Endodermal cell (in vitro differentiated cells): ENCODE results near the gene CNFN. TPM values are rescaled to one million over a fixed set of nuclear protein-coding genes. Genes with fewer than 3 reads are reported as not detected.

Source experiments
- DNase-seq: peaks from one replicate; pipeline ENCODE4 v3.0.0-alpha.2; 2017
- H3K27ac ChIP-seq: 2 replicates; pipeline ENCODE4 v1.5.1; 2013; ENCODE audit warnings: mild to moderate bottlenecking, low read depth, low read length, moderate library complexity
- H3K27me3 ChIP-seq: 2 replicates; pipeline ENCODE4 v1.6.1; 2013; ENCODE audit warnings: mild to moderate bottlenecking, low read length, moderate library complexity; ENCODE audit not compliant: insufficient read depth, control insufficient read depth, poor library complexity, severe bottlenecking
- H3K36me3 ChIP-seq: 2 replicates; pipeline ENCODE4 v1.7.0; 2013; ENCODE audit warnings: mild to moderate bottlenecking, low read length, moderate library complexity; ENCODE audit not compliant: control insufficient read depth, insufficient read depth
- H3K4me1 ChIP-seq: one replicate; pipeline ENCODE4 v1.7.0; 2013; ENCODE audit warnings: low read length; ENCODE audit not compliant: control insufficient read depth, insufficient read depth
- H3K4me3 ChIP-seq: 2 replicates; pipeline ENCODE4 v1.5.1; 2013; ENCODE audit warnings: mild to moderate bottlenecking, low read length, moderate library complexity
- H3K9ac ChIP-seq: 2 replicates; pipeline ENCODE4 v1.6.1; 2013; ENCODE audit warnings: mild to moderate bottlenecking, low read length, moderate library complexity; ENCODE audit not compliant: poor library complexity, severe bottlenecking; ENCODE audit errors: extremely low read depth
- H3K9me3 ChIP-seq: 2 replicates; pipeline ENCODE4 v1.6.1; 2013; ENCODE audit warnings: mild to moderate bottlenecking, low read length, moderate library complexity; ENCODE audit not compliant: control insufficient read depth
- H3K27ac Mint-ChIP-seq: 2 replicates; pipeline ENCODE4 v1.8.0; 2020; ENCODE audit warnings: mixed read lengths
- H3K27me3 Mint-ChIP-seq: 2 replicates; pipeline ENCODE4 v1.8.0; 2021; ENCODE audit warnings: mild to moderate bottlenecking, mixed read lengths; ENCODE audit not compliant: insufficient read depth
- H3K36me3 Mint-ChIP-seq: 2 replicates; pipeline ENCODE4 v1.8.0; 2020; ENCODE audit warnings: low read depth, mixed read lengths
- H3K4me1 Mint-ChIP-seq: 2 replicates; pipeline ENCODE4 v1.8.0; 2020; ENCODE audit warnings: mixed read lengths
- H3K4me3 Mint-ChIP-seq: 2 replicates; pipeline ENCODE4 v1.8.0; 2020; ENCODE audit warnings: mild to moderate bottlenecking, moderate library complexity, mixed read lengths
- H3K9me3 Mint-ChIP-seq: 2 replicates; pipeline ENCODE4 v1.8.0; 2020; ENCODE audit warnings: mild to moderate bottlenecking, mixed read lengths
- WGBS, 2 experiments: methylation state at CpG; one replicate each; pipeline versions ENCODE4 v1.1.5 to v1.1.7; 2013; ENCODE audit warnings: missing lambda C conversion rate in 2 of 2, mixed read lengths in 1 of 2; ENCODE audit not compliant: insufficient coverage in 1 of 2, insufficient read length in 1 of 2; 5-methylcytosine and 5-hydroxymethylcytosine counted together
- total RNA-seq, 2 donors: library from RNA; stranded (reverse); fragmentation: NEBNext Ultra II Directional in 1 of 2; extraction: Animal tissue kit (Norgen Biotek cat#: 25700) in 1 of 2; gene quantifications; 2 replicates in 1 of 2; 3 replicates in 1 of 2; pipeline ENCODE4 v1.2.1, GENCODE V29; 2021
- TF ChIP-seq, protein P1 (sequence below): fragments of 200-600 bp; sonication (generic); conservative IDR thresholded peaks from 2 replicates; pipeline ENCODE4 v1.5.0; 2021; ENCODE audit warnings: antibody characterized with exemption, mild to moderate bottlenecking

Gene CNFN
- total RNA-seq, 2 donors from 2014 or later = 5.0 to 6.6 TPM

DNA sequence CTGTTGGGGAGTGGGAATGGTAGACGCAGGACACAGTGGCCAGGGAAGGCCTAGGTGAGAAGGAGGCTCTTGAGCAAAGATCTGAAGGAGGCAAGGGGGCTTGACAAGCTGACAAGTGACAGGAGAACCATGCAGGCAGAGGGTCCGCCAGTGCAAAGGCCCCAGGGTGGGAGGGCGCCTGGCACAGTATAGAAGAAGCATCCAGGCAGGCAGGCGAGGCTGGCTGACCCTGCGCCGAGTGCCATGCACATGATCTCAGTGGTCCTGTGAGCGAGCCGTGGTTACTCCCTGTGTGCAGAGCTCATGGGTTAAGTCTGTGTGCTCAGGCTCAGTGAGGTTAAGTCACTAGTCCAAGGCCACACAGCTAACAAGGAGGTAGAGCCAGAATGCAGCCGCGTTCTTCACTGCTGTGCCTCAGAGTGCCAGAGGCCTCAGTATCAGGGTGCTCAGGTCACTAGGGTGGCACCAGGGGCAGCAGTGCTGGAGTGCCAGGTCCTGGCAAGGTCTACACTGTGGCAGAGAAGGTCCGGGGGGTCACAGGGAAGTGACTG, 15.2 kb downstream of the CNFN start:
- H3K4me1 Mint-ChIP-seq = peaks cover 3% of the 10 kb centered on the region
- Histone ChIP-seq H3K9ac (no peak overlapping the region), H3K27me3 (no peaks in the 10 kb centered on the region), H3K4me3 (no peak overlapping the region), H3K27ac (no peak overlapping the region), H3K36me3 (peaks cover 15% of the 10 kb centered on the region), H3K9me3 (no peaks in the 10 kb centered on the region), H3K4me1 (no peaks in the 10 kb centered on the region)
- no peak overlapping the region for H3K27ac Mint-ChIP-seq
- WGBS, 2 experiments = 94 to 95% methylated on average over 9 to 11 of the region's 11 CpGs
- TF ChIP-seq, protein P1, sequence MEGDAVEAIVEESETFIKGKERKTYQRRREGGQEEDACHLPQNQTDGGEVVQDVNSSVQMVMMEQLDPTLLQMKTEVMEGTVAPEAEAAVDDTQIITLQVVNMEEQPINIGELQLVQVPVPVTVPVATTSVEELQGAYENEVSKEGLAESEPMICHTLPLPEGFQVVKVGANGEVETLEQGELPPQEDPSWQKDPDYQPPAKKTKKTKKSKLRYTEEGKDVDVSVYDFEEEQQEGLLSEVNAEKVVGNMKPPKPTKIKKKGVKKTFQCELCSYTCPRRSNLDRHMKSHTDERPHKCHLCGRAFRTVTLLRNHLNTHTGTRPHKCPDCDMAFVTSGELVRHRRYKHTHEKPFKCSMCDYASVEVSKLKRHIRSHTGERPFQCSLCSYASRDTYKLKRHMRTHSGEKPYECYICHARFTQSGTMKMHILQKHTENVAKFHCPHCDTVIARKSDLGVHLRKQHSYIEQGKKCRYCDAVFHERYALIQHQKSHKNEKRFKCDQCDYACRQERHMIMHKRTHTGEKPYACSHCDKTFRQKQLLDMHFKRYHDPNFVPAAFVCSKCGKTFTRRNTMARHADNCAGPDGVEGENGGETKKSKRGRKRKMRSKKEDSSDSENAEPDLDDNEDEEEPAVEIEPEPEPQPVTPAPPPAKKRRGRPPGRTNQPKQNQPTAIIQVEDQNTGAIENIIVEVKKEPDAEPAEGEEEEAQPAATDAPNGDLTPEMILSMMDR = no peak
- no peak overlapping the region for H3K4me3 Mint-ChIP-seq
- peaks cover under 1% of the 10 kb centered on the region for H3K27me3 Mint-ChIP-seq
- peaks cover 31% of the 10 kb centered on the region for H3K36me3 Mint-ChIP-seq
- no peak for DNase-seq
- H3K9me3 Mint-ChIP-seq = no peaks in the 10 kb centered on the region

GRCh38 chr19:42370626-42371175, 19.4 kb downstream of the CNFN start:
- Mint-ChIP-seq H3K27ac (no peak overlapping the region), H3K4me1 (peaks cover 6% of the 10 kb centered on the region), H3K27me3 (no peaks in the 10 kb centered on the region), H3K36me3 (peaks cover 39% of the 10 kb centered on the region), H3K4me3 (no peak overlapping the region), H3K9me3 (peaks cover 3% of the 10 kb centered on the region)
- Histone ChIP-seq H3K36me3 (peaks cover 18% of the 10 kb centered on the region), H3K4me1 (peaks cover 4% of the 10 kb centered on the region), H3K9ac (no peak overlapping the region), H3K27me3 (no peaks in the 10 kb centered on the region), H3K4me3 (no peak overlapping the region), H3K9me3 (no peaks in the 10 kb centered on the region), H3K27ac (no peak overlapping the region)
- 95% methylated on average over 5 to 9 of the region's 12 CpGs for WGBS, 2 experiments
- DNase-seq = no peak
- TF ChIP-seq, protein P1 = no peak

GRCh38 chr19:42370068-42370520, 20.0 kb downstream of the CNFN start:
- TF ChIP-seq, protein P1 = peak; percentile 43
- peak; percentile 87 for DNase-seq
- peaks cover 4% of the 10 kb centered on the region for H3K4me1 ChIP-seq
- H3K36me3 Mint-ChIP-seq = peaks cover 37% of the 10 kb centered on the region
- no peak overlapping the region for H3K4me3 ChIP-seq
- 38 to 57% methylated on average over 6 to 9 of the region's 9 CpGs for WGBS, 2 experiments
- no peak overlapping the region for H3K27ac ChIP-seq
- H3K27me3 Mint-ChIP-seq = no peaks in the 10 kb centered on the region
- no peak overlapping the region for H3K9ac ChIP-seq
- peaks cover 18% of the 10 kb centered on the region for H3K36me3 ChIP-seq
- peaks cover 3% of the 10 kb centered on the region for H3K9me3 Mint-ChIP-seq
- H3K9me3 ChIP-seq = no peaks in the 10 kb centered on the region
- peaks cover 6% of the 10 kb centered on the region for H3K4me1 Mint-ChIP-seq
- no peaks in the 10 kb centered on the region for H3K27me3 ChIP-seq
- no peak overlapping the region for H3K4me3 Mint-ChIP-seq
- H3K27ac Mint-ChIP-seq = no peak overlapping the region
